Transverse colon (tissue), 3 donors: ENCODE measurements around the gene FAM89A.
"Not testable (repeated sequence)": the region's sequence is repeated elsewhere in the genome, so short reads cannot be mapped to it uniquely, and the experiment has no call there.

ENCODE experiments used
- EP300 ChIP-seq: sonication (generic); formaldehyde crosslinking; IDR thresholded peaks from one replicate; pipeline ENCODE4 v1.6.1; 2017; ENCODE audit warnings: antibody characterized with exemption, low read depth
- POLR2A ChIP-seq: fragments of 450-650 bp; IDR thresholded peaks from one replicate; pipeline ENCODE4 v1.6.1; 2016; ENCODE audit warnings: antibody characterized with exemption, mild to moderate bottlenecking, moderate library complexity
- TF ChIP-seq, protein P1 (sequence below), 5 experiments: fragments of 200-600 bp in 3 of 5; fragments of 450-650 bp in 2 of 5; sonication (generic) in 3 of 5; IDR thresholded peaks; 1 replicate in 2 of 5; 2 replicates in 3 of 5; pipeline ENCODE4 v1.5.1; 2016 to 2017; ENCODE audit warnings: antibody characterized with exemption in 5 of 5, inconsistent platforms in 3 of 5, mild to moderate bottlenecking in 2 of 5, moderate library complexity in 1 of 5

DNA sequence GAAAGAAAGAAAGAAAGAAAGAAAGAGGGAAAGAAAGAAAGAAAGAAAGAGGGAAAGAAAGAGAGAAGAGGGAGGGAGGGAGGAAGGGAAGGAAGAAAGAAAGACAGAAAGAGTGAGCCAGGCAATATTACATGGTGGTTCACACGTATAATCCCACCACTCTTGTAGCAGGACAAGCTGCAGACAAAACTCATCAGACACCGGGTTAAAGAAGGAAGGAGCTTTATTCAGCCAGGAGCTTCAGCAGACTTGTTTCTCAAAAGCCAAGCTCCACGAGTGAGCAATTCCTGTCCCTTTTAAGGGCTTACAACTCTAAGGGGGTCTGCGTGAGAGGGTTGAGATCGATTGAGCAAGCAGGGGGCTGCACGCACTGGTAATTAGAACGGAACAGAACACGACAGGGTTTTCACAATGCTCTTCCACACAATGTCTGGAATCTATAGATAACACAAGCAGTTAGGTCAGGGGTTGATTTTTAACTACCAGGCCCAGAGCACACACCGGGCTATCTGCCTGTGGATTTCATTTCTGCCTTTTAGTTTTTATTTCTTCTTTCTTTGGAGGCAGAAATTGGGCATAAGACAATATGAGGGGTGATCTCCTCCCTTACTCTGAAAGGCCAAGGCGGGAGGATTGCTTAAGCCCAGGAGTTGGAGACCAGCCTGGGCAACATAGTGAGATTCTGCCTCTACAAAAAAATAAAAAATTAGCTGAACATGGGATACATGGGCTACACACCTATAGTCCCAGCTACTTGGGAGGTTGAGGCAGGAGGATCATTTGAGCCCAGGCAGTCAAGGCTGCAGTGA, 6.1 kb upstream of the FAM89A start:
- not testable (repeated sequence) for TF ChIP-seq EP300, POLR2A
- TF ChIP-seq, protein P1, sequence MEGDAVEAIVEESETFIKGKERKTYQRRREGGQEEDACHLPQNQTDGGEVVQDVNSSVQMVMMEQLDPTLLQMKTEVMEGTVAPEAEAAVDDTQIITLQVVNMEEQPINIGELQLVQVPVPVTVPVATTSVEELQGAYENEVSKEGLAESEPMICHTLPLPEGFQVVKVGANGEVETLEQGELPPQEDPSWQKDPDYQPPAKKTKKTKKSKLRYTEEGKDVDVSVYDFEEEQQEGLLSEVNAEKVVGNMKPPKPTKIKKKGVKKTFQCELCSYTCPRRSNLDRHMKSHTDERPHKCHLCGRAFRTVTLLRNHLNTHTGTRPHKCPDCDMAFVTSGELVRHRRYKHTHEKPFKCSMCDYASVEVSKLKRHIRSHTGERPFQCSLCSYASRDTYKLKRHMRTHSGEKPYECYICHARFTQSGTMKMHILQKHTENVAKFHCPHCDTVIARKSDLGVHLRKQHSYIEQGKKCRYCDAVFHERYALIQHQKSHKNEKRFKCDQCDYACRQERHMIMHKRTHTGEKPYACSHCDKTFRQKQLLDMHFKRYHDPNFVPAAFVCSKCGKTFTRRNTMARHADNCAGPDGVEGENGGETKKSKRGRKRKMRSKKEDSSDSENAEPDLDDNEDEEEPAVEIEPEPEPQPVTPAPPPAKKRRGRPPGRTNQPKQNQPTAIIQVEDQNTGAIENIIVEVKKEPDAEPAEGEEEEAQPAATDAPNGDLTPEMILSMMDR (IDR thresholded peaks at IDR 0.05): not testable (repeated sequence)
